ENCODE measurements around the gene NDUFAF7. TPM values are rescaled to one million over a fixed set of nuclear protein-coding genes. Genes with fewer than 3 reads are reported as not detected.

NDUFAF7 gene, protein sequence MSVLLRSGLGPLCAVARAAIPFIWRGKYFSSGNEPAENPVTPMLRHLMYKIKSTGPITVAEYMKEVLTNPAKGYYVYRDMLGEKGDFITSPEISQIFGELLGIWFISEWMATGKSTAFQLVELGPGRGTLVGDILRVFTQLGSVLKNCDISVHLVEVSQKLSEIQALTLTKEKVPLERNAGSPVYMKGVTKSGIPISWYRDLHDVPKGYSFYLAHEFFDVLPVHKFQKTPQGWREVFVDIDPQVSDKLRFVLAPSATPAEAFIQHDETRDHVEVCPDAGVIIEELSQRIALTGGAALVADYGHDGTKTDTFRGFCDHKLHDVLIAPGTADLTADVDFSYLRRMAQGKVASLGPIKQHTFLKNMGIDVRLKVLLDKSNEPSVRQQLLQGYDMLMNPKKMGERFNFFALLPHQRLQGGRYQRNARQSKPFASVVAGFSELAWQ
- 20.7 and 30.7 TPM in 2 replicates for total RNA-seq (2014; rRNA removed; shearing (Covaris generic))

DNA sequence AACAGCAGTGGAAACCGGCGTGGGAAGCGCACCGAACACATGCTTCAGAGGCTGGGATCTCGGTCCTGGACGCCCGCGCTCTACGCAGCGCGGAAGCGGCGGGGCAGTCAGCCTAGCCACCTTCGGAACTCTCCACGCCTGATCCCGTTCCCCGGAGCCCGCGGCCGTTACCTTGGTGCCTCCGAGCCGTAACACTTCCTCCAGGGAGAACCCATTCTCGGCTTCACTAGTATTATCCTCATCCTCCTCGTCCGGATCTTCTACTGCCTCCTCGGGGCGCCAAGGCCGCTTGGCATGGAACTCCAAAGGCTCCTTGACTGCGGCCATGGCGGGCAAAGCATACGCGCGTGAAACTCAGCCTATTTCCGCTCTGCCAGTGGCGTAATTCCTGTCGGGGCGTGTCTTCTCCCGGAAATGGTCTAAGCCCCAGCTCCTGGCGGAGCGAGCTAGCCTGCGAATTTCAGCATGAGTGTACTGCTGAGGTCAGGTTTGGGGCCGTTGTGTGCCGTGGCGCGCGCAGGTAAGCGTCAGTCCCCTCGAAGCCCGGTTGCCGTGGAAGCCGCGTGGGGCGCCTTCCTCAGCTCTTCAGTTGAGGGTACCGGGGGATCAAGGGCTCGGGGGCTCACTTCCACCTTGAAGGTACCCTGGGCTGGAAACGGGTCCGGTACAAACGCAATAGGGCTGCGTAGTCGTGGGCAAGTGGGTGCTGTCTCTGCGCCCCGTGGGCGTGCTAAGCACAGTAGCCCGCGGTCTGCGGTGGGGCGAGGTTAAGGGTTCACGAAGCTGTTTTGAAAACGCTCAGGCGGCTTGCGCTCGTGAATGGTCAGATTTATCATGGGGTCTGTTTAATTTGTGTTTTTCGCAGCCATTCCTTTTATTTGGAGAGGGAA lies at the start of gene NDUFAF7, which contains the start of gene CEBPZ:
Gene NDUFAF7 (plus strand): TSS at position 418 of the 890 bp plus-strand sequence. CDS start 48 bp downstream, at position 466.
Gene CEBPZ (minus strand): TSS at position 356 of the 890 bp plus-strand sequence. CDS start 29 bp downstream, at position 327.

DNA sequence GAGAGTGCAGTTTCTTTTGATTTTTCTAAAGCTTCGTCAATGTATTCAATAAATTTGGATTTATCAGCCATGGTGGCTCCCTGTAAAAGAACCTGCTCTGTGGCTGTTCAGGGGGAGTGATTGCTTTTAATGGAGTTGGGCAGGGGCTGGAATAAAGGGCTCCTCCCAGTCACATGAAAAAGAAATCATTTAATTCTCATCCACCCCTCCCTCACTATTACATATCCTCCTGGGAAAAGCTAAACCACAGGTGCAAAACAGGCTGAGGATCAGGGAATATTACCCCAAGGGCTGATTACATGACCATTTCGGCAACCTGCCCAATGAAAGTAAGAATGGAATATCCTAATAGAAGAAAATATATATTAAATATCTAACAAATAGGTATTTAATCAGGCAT lies 42.9 kb upstream of the NDUFAF7 start, which contains the start of gene SULT6B1:
Gene SULT6B1 (minus strand): TSS at position 101 of the 400 bp plus-strand sequence. CDS start 30 bp downstream, at position 71.

DNA sequence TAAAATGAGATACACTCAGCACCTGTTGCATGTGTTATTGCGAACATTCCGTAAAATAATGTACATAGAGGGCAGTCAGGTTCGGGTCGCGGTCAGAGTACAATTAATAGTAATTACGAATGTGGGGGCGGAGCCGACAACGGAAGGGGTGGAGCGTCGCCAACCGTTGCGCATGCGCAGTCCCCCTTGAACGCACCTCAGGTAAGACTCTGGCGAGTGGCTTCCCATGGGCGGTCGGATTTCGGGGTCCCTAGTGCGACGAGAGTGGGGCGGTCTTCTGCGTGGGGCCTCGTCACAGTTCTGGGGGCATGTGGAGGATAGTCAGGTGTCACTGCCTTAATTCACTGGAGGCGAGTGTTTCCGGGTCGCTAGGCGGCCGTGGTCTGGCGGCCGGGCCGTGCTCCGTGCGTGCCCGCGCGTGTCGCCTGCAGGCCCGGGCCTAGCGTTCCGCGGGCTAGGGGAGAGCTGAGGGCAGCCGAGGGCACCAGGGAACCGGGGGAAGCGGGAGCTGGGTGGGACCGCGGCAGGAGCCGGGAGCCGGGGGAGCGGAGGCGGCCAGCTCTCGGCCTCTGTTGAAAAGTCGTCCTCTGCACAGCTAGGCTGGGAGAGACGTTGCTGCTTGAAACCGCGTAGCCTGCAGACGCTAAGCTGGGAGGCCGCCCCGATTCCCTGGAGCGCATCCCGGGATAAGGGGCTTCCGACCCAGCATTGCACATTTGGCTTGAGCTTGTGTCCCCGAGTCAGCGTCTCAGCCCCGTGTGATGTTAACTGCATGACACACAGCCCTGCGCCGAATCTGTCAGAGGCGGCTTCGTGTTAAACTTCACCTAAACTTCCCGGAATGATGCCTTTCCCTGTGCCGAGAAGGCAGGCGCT lies 34.9 kb upstream of the NDUFAF7 start, which contains the start of gene CEBPZOS:
Gene CEBPZOS (plus strand): TSS at position 177 of the 876 bp plus-strand sequence. CDS start 3,209 bp downstream, outside the sequence.

Other genes with a start within 250 kb of the NDUFAF7 start
- gene HEATR5B, start 147.3 kb upstream of the NDUFAF7 start, total RNA-seq (2014; rRNA removed; shearing (Covaris generic)): 13.7 and 14.2 TPM in 2 replicates
- 6.9 and 7.2 TPM in 2 replicates for gene GPATCH11, start 147.1 kb upstream of the NDUFAF7 start, total RNA-seq (2014; rRNA removed; shearing (Covaris generic))
- gene EIF2AK2, start 74.7 kb upstream of the NDUFAF7 start, total RNA-seq (2014; rRNA removed; shearing (Covaris generic)): 27.8 and 33.9 TPM in 2 replicates
- gene SULT6B1, start 43.0 kb upstream of the NDUFAF7 start, total RNA-seq (2014; rRNA removed; shearing (Covaris generic)): not detected in 2 replicates
- gene CEBPZOS, start 35.2 kb upstream of the NDUFAF7 start, total RNA-seq (2014; rRNA removed; shearing (Covaris generic)): 18.8 and 23.5 TPM in 2 replicates
- gene CEBPZ, start 62 bp upstream of the NDUFAF7 start, total RNA-seq (2014; rRNA removed; shearing (Covaris generic)): 99.5 and 109 TPM in 2 replicates
- 32.4 and 42.2 TPM in 2 replicates for gene PRKD3, start 93.2 kb downstream of the NDUFAF7 start, total RNA-seq (2014; rRNA removed; shearing (Covaris generic))
- gene QPCT, start 113.0 kb downstream of the NDUFAF7 start, total RNA-seq (2014; rRNA removed; shearing (Covaris generic)): 5.9 and 7.7 TPM in 2 replicates